Prostate gland (tissue), 2 donors: ENCODE data around the gene ERC2.

Source experiments
- POLR2A ChIP-seq: fragments of 450-650 bp; IDR thresholded peaks from one replicate; pipeline ENCODE4 v1.6.1; 2016; ENCODE audit warnings: antibody characterized with exemption, mild to moderate bottlenecking
- POLR2AphosphoS5 ChIP-seq: sonication (generic); formaldehyde crosslinking; IDR thresholded peaks from one replicate; pipeline ENCODE4 v1.6.1; 2017; ENCODE audit warnings: antibody characterized with exemption
- TF ChIP-seq, protein P1 (sequence below), 4 experiments: fragments of 200-600 bp in 2 of 4; fragments of 450-650 bp in 2 of 4; sonication (generic) in 2 of 4; IDR thresholded peaks; 1 replicate in 3 of 4; 2 replicates in 1 of 4; pipeline ENCODE4 v1.5.1; 2016 to 2019; ENCODE audit warnings: antibody characterized with exemption in 4 of 4, mild to moderate bottlenecking in 2 of 4, moderate library complexity in 2 of 4

DNA sequence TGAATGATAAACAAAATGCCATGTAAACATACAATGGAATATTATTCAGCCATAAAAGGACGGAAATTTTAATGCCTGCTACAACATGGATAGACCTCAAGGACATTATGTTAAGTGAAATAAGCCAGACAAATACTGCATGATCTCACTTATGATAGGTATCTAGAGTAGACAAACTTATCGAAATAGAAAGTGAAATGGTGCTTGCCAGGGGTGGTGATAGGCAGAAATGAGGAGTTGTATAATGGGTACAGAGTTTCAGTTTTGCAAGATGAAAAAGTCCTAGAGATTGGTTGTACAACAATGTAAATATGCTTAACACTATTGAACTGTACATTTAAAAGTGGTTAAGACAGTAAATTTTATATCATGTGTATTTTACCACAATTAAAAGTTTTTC lies 287.8 kb downstream of the ERC2 start:
- TF ChIP-seq, protein P1, sequence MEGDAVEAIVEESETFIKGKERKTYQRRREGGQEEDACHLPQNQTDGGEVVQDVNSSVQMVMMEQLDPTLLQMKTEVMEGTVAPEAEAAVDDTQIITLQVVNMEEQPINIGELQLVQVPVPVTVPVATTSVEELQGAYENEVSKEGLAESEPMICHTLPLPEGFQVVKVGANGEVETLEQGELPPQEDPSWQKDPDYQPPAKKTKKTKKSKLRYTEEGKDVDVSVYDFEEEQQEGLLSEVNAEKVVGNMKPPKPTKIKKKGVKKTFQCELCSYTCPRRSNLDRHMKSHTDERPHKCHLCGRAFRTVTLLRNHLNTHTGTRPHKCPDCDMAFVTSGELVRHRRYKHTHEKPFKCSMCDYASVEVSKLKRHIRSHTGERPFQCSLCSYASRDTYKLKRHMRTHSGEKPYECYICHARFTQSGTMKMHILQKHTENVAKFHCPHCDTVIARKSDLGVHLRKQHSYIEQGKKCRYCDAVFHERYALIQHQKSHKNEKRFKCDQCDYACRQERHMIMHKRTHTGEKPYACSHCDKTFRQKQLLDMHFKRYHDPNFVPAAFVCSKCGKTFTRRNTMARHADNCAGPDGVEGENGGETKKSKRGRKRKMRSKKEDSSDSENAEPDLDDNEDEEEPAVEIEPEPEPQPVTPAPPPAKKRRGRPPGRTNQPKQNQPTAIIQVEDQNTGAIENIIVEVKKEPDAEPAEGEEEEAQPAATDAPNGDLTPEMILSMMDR (IDR thresholded peaks at IDR 0.05), result no peak
- no peak for TF ChIP-seq POLR2A
- TF ChIP-seq POLR2AphosphoS5, result no peak
